ENCODE measurements around the gene SLC12A6.

Gene SLC12A6

GRCh38 chr15:34280193-34280592 is 57.4 kb downstream of the SLC12A6 start:
- H3K4me3 ChIP-seq (ENCODE audit: low read length) = no peak overlapping the region
- no peak overlapping the region for H3K23ac ChIP-seq (ENCODE audit: low read length)
- WGBS (ENCODE audit: extremely low coverage, insufficient coverage, low lambda C conversion rate) = no CpG with 5 or more reads among the region's 4 CpGs
- no peaks in the 10 kb centered on the region for H3K36me3 ChIP-seq (ENCODE audit: control insufficient read depth, insufficient read depth, low read length)
- no peak overlapping the region for H2BK15ac ChIP-seq (replicated peaks; ENCODE audit: low read depth)
- no peak overlapping the region for H3K18ac ChIP-seq (ENCODE audit: low read length)
- no peaks in the 10 kb centered on the region for H3K79me2 ChIP-seq (ENCODE audit: control insufficient read depth, insufficient read depth, low read length)
- H3K79me1 ChIP-seq (ENCODE audit: low read length) = no peaks in the 10 kb centered on the region
- no peak overlapping the region for H2AK5ac ChIP-seq (ENCODE audit: low read length)
- H3K4me2 ChIP-seq (ENCODE audit: low read length) = no peak overlapping the region
- H3K56ac ChIP-seq (ENCODE audit: low read length) = no peak overlapping the region
- no peak overlapping the region for H4K8ac ChIP-seq (ENCODE audit: low read depth, low read length)
- no peak overlapping the region for H2BK120ac ChIP-seq (ENCODE audit: low read depth, low read length)
- H3K4ac ChIP-seq (ENCODE audit: low read depth, low read length) = no peak overlapping the region
- H3K4me1 ChIP-seq (ENCODE audit: control insufficient read depth, low read depth, low read length) = no peaks in the 10 kb centered on the region
- H3K27me3 ChIP-seq (ENCODE audit: insufficient read depth, low read length, poor library complexity) = no peaks in the 10 kb centered on the region
- no peak overlapping the region for H3K9ac ChIP-seq (ENCODE audit: low read length)
- H4K5ac ChIP-seq (ENCODE audit: low read length) = no peak overlapping the region
- no peak overlapping the region for H2BK5ac ChIP-seq (ENCODE audit: low read length)
- H3K27ac ChIP-seq (ENCODE audit: low read depth, low read length) = no peak overlapping the region
- no peak for DNase-seq

GRCh38 chr15:34279368-34279767 is 58.2 kb downstream of the SLC12A6 start:
- Histone ChIP-seq H3K4me3 (ENCODE audit: low read length) (no peak overlapping the region), H3K79me1 (ENCODE audit: low read length) (no peaks in the 10 kb centered on the region), H3K18ac (ENCODE audit: low read length) (no peak overlapping the region), H3K79me2 (ENCODE audit: control insufficient read depth, insufficient read depth, low read length) (no peaks in the 10 kb centered on the region), H3K23ac (ENCODE audit: low read length) (no peak overlapping the region), H3K36me3 (ENCODE audit: control insufficient read depth, insufficient read depth, low read length) (no peaks in the 10 kb centered on the region), H3K27me3 (ENCODE audit: insufficient read depth, low read length, poor library complexity) (no peaks in the 10 kb centered on the region), H3K27ac (ENCODE audit: low read depth, low read length) (no peak overlapping the region), H2BK120ac (ENCODE audit: low read depth, low read length) (no peak overlapping the region), H3K4me2 (ENCODE audit: low read length) (no peak overlapping the region), H4K5ac (ENCODE audit: low read length) (no peak overlapping the region), H3K4me1 (ENCODE audit: control insufficient read depth, low read depth, low read length) (no peaks in the 10 kb centered on the region), H3K9ac (ENCODE audit: low read length) (no peak overlapping the region), H4K8ac (ENCODE audit: low read depth, low read length) (no peak overlapping the region), H3K4ac (ENCODE audit: low read depth, low read length) (no peak overlapping the region), H3K56ac (ENCODE audit: low read length) (no peak overlapping the region), H2BK5ac (ENCODE audit: low read length) (no peak overlapping the region), H2BK15ac (replicated peaks; ENCODE audit: low read depth) (no peak overlapping the region), H2AK5ac (ENCODE audit: low read length) (no peak overlapping the region)
- no CpG with 5 or more reads among the region's 2 CpGs for WGBS (ENCODE audit: extremely low coverage, insufficient coverage, low lambda C conversion rate)
- DNase-seq = no peak

- no peak for DNase-seq
- no peak overlapping the region for H3K4ac ChIP-seq (ENCODE audit: low read depth, low read length)
- H3K79me2 ChIP-seq (ENCODE audit: control insufficient read depth, insufficient read depth, low read length) = no peaks in the 10 kb centered on the region
- no peaks in the 10 kb centered on the region for H3K36me3 ChIP-seq (ENCODE audit: control insufficient read depth, insufficient read depth, low read length)
- H2AK5ac ChIP-seq (ENCODE audit: low read length) = no peak overlapping the region
- no CpG with 5 or more reads among the region's 1 CpG for WGBS (ENCODE audit: extremely low coverage, insufficient coverage, low lambda C conversion rate)
- no peak overlapping the region for H3K27ac ChIP-seq (ENCODE audit: low read depth, low read length)
- no peak overlapping the region for H3K4me3 ChIP-seq (ENCODE audit: low read length)
- no peak overlapping the region for H3K23ac ChIP-seq (ENCODE audit: low read length)
- H4K8ac ChIP-seq (ENCODE audit: low read depth, low read length) = no peak overlapping the region
- H3K9ac ChIP-seq (ENCODE audit: low read length) = no peak overlapping the region
- no peak overlapping the region for H2BK5ac ChIP-seq (ENCODE audit: low read length)
- no peaks in the 10 kb centered on the region for H3K4me1 ChIP-seq (ENCODE audit: control insufficient read depth, low read depth, low read length)
- H4K5ac ChIP-seq (ENCODE audit: low read length) = no peak overlapping the region
- H2BK120ac ChIP-seq (ENCODE audit: low read depth, low read length) = no peak overlapping the region
- no peaks in the 10 kb centered on the region for H3K27me3 ChIP-seq (ENCODE audit: insufficient read depth, low read length, poor library complexity)
- H3K4me2 ChIP-seq (ENCODE audit: low read length) = no peak overlapping the region
- no peak overlapping the region for H2BK15ac ChIP-seq (replicated peaks; ENCODE audit: low read depth)
- H3K79me1 ChIP-seq (ENCODE audit: low read length) = no peaks in the 10 kb centered on the region
- H3K56ac ChIP-seq (ENCODE audit: low read length) = no peak overlapping the region
- H3K18ac ChIP-seq (ENCODE audit: low read length) = no peak overlapping the region
Measured at GRCh38 chr15:34275721-34276120, 61.9 kb downstream of the SLC12A6 start.

- Histone ChIP-seq H3K9ac (ENCODE audit: low read length) (no peak overlapping the region), H3K79me2 (ENCODE audit: control insufficient read depth, insufficient read depth, low read length) (no peaks in the 10 kb centered on the region), H3K18ac (ENCODE audit: low read length) (no peak overlapping the region), H3K56ac (ENCODE audit: low read length) (no peak overlapping the region), H3K79me1 (ENCODE audit: low read length) (no peaks in the 10 kb centered on the region), H3K36me3 (ENCODE audit: control insufficient read depth, insufficient read depth, low read length) (no peaks in the 10 kb centered on the region), H3K4ac (ENCODE audit: low read depth, low read length) (no peak overlapping the region), H4K5ac (ENCODE audit: low read length) (no peak overlapping the region), H2BK5ac (ENCODE audit: low read length) (no peak overlapping the region), H3K4me2 (ENCODE audit: low read length) (no peak overlapping the region), H2BK15ac (replicated peaks; ENCODE audit: low read depth) (no peak overlapping the region), H3K27ac (ENCODE audit: low read depth, low read length) (no peak overlapping the region), H4K8ac (ENCODE audit: low read depth, low read length) (no peak overlapping the region), H2BK120ac (ENCODE audit: low read depth, low read length) (no peak overlapping the region), H3K4me1 (ENCODE audit: control insufficient read depth, low read depth, low read length) (no peaks in the 10 kb centered on the region), H3K27me3 (ENCODE audit: insufficient read depth, low read length, poor library complexity) (no peaks in the 10 kb centered on the region), H2AK5ac (ENCODE audit: low read length) (no peak overlapping the region), H3K23ac (ENCODE audit: low read length) (no peak overlapping the region), H3K4me3 (ENCODE audit: low read length) (no peak overlapping the region)
- DNase-seq = no peak
Measured at GRCh38 chr15:34275154-34275553, 62.4 kb downstream of the SLC12A6 start.

- no peak overlapping the region for H3K4me3 ChIP-seq (ENCODE audit: low read length)
- no peak overlapping the region for H3K4ac ChIP-seq (ENCODE audit: low read depth, low read length)
- no peak overlapping the region for H3K27ac ChIP-seq (ENCODE audit: low read depth, low read length)
- no peak overlapping the region for H2AK5ac ChIP-seq (ENCODE audit: low read length)
- no peaks in the 10 kb centered on the region for H3K36me3 ChIP-seq (ENCODE audit: control insufficient read depth, insufficient read depth, low read length)
- H3K56ac ChIP-seq (ENCODE audit: low read length) = no peak overlapping the region
- no peaks in the 10 kb centered on the region for H3K79me1 ChIP-seq (ENCODE audit: low read length)
- H3K18ac ChIP-seq (ENCODE audit: low read length) = no peak overlapping the region
- H3K79me2 ChIP-seq (ENCODE audit: control insufficient read depth, insufficient read depth, low read length) = no peaks in the 10 kb centered on the region
- H4K8ac ChIP-seq (ENCODE audit: low read depth, low read length) = no peak overlapping the region
- H3K27me3 ChIP-seq (ENCODE audit: insufficient read depth, low read length, poor library complexity) = no peaks in the 10 kb centered on the region
- H3K9ac ChIP-seq (ENCODE audit: low read length) = no peak overlapping the region
- no peak overlapping the region for H3K23ac ChIP-seq (ENCODE audit: low read length)
- H3K4me1 ChIP-seq (ENCODE audit: control insufficient read depth, low read depth, low read length) = no peaks in the 10 kb centered on the region
- no peak overlapping the region for H3K4me2 ChIP-seq (ENCODE audit: low read length)
- H2BK15ac ChIP-seq (replicated peaks; ENCODE audit: low read depth) = no peak overlapping the region
- DNase-seq = no peak
- no CpG with 5 or more reads among the region's 3 CpGs for WGBS (ENCODE audit: extremely low coverage, insufficient coverage, low lambda C conversion rate)
- H2BK120ac ChIP-seq (ENCODE audit: low read depth, low read length) = no peak overlapping the region
- no peak overlapping the region for H4K5ac ChIP-seq (ENCODE audit: low read length)
- H2BK5ac ChIP-seq (ENCODE audit: low read length) = no peak overlapping the region
Measured at GRCh38 chr15:34271493-34271892, 66.1 kb downstream of the SLC12A6 start.

- H3K4me1 ChIP-seq (ENCODE audit: control insufficient read depth, low read depth, low read length) = no peaks in the 10 kb centered on the region
- no peaks in the 10 kb centered on the region for H3K79me2 ChIP-seq (ENCODE audit: control insufficient read depth, insufficient read depth, low read length)
- H3K4me3 ChIP-seq (ENCODE audit: low read length) = no peak overlapping the region
- H4K8ac ChIP-seq (ENCODE audit: low read depth, low read length) = no peak overlapping the region
- no peak for DNase-seq
- H3K9ac ChIP-seq (ENCODE audit: low read length) = no peak overlapping the region
- no peaks in the 10 kb centered on the region for H3K79me1 ChIP-seq (ENCODE audit: low read length)
- no peak overlapping the region for H3K27ac ChIP-seq (ENCODE audit: low read depth, low read length)
- H4K5ac ChIP-seq (ENCODE audit: low read length) = no peak overlapping the region
- H2BK120ac ChIP-seq (ENCODE audit: low read depth, low read length) = no peak overlapping the region
- H2AK5ac ChIP-seq (ENCODE audit: low read length) = no peak overlapping the region
- H3K23ac ChIP-seq (ENCODE audit: low read length) = no peak overlapping the region
- no peaks in the 10 kb centered on the region for H3K27me3 ChIP-seq (ENCODE audit: insufficient read depth, low read length, poor library complexity)
- H3K56ac ChIP-seq (ENCODE audit: low read length) = no peak overlapping the region
- H3K4ac ChIP-seq (ENCODE audit: low read depth, low read length) = no peak overlapping the region
- no peak overlapping the region for H3K4me2 ChIP-seq (ENCODE audit: low read length)
- no peaks in the 10 kb centered on the region for H3K36me3 ChIP-seq (ENCODE audit: control insufficient read depth, insufficient read depth, low read length)
- H3K18ac ChIP-seq (ENCODE audit: low read length) = no peak overlapping the region
- no peak overlapping the region for H2BK5ac ChIP-seq (ENCODE audit: low read length)
- no peak overlapping the region for H2BK15ac ChIP-seq (replicated peaks; ENCODE audit: low read depth)
Measured at GRCh38 chr15:34266751-34267150, 70.8 kb downstream of the SLC12A6 start.
